Sciatic nerve (tissue), 2 donors: Measurements from ENCODE around the gene SNX33. TPM values are rescaled to one million over a fixed set of nuclear protein-coding genes. Genes with fewer than 3 reads are reported as not detected.
"Not testable (repeated sequence)": the region's sequence is repeated elsewhere in the genome, so short reads cannot be mapped to it uniquely, and the experiment has no call there.

Source experiments
- ATAC-seq: fragments of 200-7000 bp; cut with Tn5 transposase; one replicate; pipeline ENCODE4 v1.9.1; 2020; ENCODE audit warnings: mild to moderate bottlenecking, moderate library complexity
- DNase-seq: peaks from one replicate; pipeline ENCODE4 v3.0.0-alpha.2; 2020; ENCODE audit warnings: low spot score
- intact Hi-C: fragments of 100-400 bp; cut with DNase I; formaldehyde crosslinking; loops from one replicate; pipeline ENCODE4 v1.14.2; 2022
- total RNA-seq: library from RNA; stranded (reverse); fragmentation: NEBNext Ultra II Directional; extraction: Animal tissue kit (Norgen Biotek cat#: 25700); gene quantifications from one replicate; pipeline ENCODE4 v1.2.1, GENCODE V29; 2021
- donor health status: DM: no; HTN: no; CAD: no.
- donor health status: DM: no; HTN: no; CAD: no.

SNX33 gene
- 33.2 TPM for total RNA-seq

GRCh38 chr15:75647370-75648155 lies at the start of gene SNX33:
SNX33 (plus strand) TSS chr15:75647912; CDS start chr15:75649103, 1,191 bp downstream.
- peak; percentile 86 for ATAC-seq
- DNase-seq, result peak; percentile 89
- intact Hi-C loops, result no loop called here

- ATAC-seq, result no peak
- intact Hi-C loops, result no loop called here
Measured at GRCh38 chr15:75598361-75598760, 49.4 kb upstream of the SNX33 start.

GRCh38 chr15:75599401-75599800 lies 48.3 kb upstream of the SNX33 start:
- DNase-seq (no peak), ATAC-seq (peak; percentile 57)
- intact Hi-C loops, result no loop called here

More at GRCh38 chr15:75598361-75598760, 49.4 kb upstream of the SNX33 start:
- no peak for DNase-seq

GRCh38 chr15:75606026-75606425 lies 41.7 kb upstream of the SNX33 start:
- no peak for DNase-seq
- intact Hi-C loops, result no loop called here
- no peak for ATAC-seq

- intact Hi-C loops, result no loop called here
- ATAC-seq (no peak), DNase-seq (no peak)
Measured at GRCh38 chr15:75606711-75607699, 40.7 kb upstream of the SNX33 start.

- DNase-seq (no peak), ATAC-seq (no peak)
- intact Hi-C loops, result no loop called here
Measured at GRCh38 chr15:75616766-75617165, 30.9 kb upstream of the SNX33 start.

GRCh38 chr15:75620058-75620820 lies 27.5 kb upstream of the SNX33 start:
- intact Hi-C loops, result no loop called here
- ATAC-seq, result peak; percentile 85
- DNase-seq, result peak; percentile 73

- intact Hi-C loops, result no loop called here
- ATAC-seq (peak; percentile 89), DNase-seq (peak; percentile 88)
Measured at GRCh38 chr15:75620841-75621391, 26.8 kb upstream of the SNX33 start.

- no peak for DNase-seq
- ATAC-seq, result no peak
- intact Hi-C loops, result no loop called here
Measured at GRCh38 chr15:75622505-75622904, 25.2 kb upstream of the SNX33 start.

- intact Hi-C loops, result no loop called here
- DNase-seq, result peak; percentile 95
- peak; percentile 92 for ATAC-seq
Measured at GRCh38 chr15:75625542-75626347, 22.0 kb upstream of the SNX33 start, which contains the start of gene SNUPN. SNUPN (minus strand) TSS chr15:75625725; CDS start chr15:75621051, 4,674 bp downstream.

- DNase-seq (no peak), ATAC-seq (no peak)
- intact Hi-C loops, result no loop called here
Measured at GRCh38 chr15:75631935-75632334, 15.8 kb upstream of the SNX33 start.

GRCh38 chr15:75633922-75634321 lies 13.8 kb upstream of the SNX33 start:
- ATAC-seq, DNase-seq, intact Hi-C loops: not testable (repeated sequence)

GRCh38 chr15:75636026-75636425 lies 11.7 kb upstream of the SNX33 start:
- DNase-seq, result no peak
- intact Hi-C loops, result no loop called here
- no peak for ATAC-seq

- DNase-seq (no peak), ATAC-seq (no peak)
- intact Hi-C loops, result no loop called here
Measured at GRCh38 chr15:75637245-75638009, 10.3 kb upstream of the SNX33 start.

- DNase-seq, result no peak
- intact Hi-C loops, result no loop called here
- no peak for ATAC-seq
Measured at GRCh38 chr15:75639191-75639708, 8.5 kb upstream of the SNX33 start.

- DNase-seq (peak; percentile 95), ATAC-seq (peak; percentile 97)
- intact Hi-C loops, result no loop called here
Measured at GRCh38 chr15:75639709-75640482, 7.8 kb upstream of the SNX33 start, which contains the start of gene IMP3. IMP3 (minus strand) TSS chr15:75640224; CDS start chr15:75640168, 56 bp downstream.
